IPS DF 4.7 (cell line): ENCODE data around the gene PTPRU.

Experiments
- DNase-seq: peaks from one replicate; pipeline ENCODE4 v3.0.0-alpha.2; 2013; ENCODE audit warnings: low spot score; ENCODE audit errors: extremely low read depth

Gene PTPRU

DNA sequence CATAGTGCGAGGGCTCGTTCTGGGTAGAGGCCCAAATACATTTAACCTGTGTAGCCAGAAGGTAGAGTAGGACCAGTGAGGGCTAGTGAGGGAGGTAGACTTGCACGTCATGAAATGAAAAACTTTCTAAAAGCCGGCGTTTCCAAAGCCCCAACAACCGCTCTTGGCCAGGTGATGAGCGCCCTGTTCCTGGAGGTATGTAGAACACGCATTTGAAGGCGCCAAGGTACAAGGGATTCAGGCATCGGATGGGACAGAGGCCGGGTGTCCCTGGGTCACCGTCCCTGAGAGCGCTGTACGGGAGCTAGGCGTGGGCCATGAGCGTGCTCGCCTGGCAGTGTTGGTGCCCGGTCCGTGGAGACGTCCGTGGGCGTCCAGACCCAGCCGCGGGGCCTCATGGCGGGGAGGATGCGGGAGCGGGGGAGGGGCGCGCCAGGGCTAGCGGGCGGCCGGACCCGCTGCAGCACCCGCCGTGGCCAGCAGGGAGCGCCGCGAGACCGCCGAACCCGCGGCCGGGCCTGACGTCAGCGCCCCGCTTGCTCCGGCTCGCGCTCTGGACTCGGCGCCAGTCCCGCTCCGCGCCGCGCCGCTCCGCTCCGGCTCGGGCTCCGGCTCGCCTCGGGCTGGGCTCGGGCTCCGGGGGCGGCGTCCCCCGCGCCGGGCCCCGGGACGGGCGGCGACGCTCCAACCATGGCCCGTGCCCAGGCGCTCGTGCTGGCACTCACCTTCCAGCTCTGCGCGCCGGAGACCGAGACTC is at the start of gene PTPRU:
PTPRU (plus strand) TSS at position 568 of the 757 bp plus-strand sequence; CDS start at position 691, 123 bp downstream.
- no peak for DNase-seq

DNA sequence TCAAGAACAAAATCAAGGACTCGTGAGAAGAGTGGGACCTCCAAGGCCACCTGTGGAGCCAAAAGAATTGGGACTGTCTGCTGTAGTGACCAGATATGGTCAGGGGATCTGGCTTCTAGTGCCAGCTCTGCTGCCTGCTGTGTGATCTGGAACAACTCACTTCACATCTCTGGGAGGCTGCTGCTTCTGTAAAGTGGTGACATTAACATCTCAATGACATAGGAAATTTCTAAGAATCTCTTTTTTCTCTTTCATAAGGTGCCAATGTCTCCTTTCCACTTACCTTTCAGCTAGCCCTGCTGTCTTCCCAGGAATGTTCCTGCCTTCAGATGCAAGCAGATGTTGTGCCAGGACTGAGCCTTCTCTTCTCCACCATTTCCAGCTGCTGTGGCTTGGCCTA is 49.6 kb upstream of the PTPRU start:
- peak; percentile 88 for DNase-seq

- no peak for DNase-seq
Observed at GRCh38 chr1:29190718-29191117, 45.6 kb upstream of the PTPRU start.

GRCh38 chr1:29193879-29194455 is 42.4 kb upstream of the PTPRU start:
- no peak for DNase-seq

GRCh38 chr1:29195881-29196291 is 40.4 kb upstream of the PTPRU start:
- no peak for DNase-seq

GRCh38 chr1:29196863-29197589 is 39.3 kb upstream of the PTPRU start:
- DNase-seq = no peak

DNA sequence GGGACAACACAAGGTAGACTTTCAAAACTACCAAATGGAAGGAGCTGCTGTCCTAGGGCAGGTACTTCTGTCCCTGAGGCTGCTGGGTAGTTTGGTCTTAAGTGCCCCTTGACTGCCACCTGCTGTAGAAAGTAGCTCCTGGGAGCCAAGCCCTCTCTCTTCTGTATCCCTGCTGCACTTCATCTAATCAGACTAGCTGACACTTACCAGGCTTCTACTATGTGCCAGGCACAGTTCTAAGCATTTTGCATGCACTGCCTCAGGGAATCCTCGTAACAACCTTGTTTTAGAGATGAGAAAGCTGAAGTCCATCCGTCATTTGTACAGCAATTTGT is 38.8 kb upstream of the PTPRU start:
- no peak for DNase-seq

- DNase-seq = no peak
Observed at GRCh38 chr1:29197993-29198392, 38.3 kb upstream of the PTPRU start.

DNA sequence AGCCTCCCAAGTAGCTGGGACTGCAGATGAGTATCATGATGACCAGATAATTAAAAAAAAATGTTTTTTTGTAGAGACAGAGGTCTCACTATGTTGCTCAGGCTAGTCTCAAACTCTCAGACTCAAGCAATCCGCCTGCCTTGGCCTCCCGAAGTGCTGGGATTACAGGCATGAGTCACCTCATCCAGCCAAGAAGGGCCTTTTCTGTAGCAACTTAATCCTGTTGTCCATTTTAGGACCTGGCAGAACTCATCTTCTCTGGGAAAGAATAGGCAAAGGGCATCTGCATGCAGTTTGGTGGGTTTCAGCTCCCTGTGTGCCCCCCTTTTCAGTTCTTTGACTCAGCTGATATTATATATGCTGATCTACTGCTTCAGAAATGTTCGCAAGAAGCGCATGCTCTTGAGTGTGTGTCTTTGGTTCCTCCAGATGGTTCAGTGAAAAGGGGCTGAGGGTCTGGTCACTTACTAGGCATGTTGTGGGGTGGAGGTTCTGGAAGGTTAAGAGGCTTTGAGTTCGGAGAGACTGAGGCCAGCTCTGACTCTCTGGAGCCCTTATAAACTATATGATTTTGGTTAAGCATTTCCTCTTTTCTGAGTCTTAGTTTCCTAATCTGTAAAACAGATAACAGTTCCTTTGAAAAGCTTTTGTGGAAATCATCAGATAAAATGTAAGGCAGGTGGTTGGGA is 35.3 kb upstream of the PTPRU start:
- no peak for DNase-seq

- no peak for DNase-seq
Observed at GRCh38 chr1:29201595-29202051, 34.7 kb upstream of the PTPRU start.

DNA sequence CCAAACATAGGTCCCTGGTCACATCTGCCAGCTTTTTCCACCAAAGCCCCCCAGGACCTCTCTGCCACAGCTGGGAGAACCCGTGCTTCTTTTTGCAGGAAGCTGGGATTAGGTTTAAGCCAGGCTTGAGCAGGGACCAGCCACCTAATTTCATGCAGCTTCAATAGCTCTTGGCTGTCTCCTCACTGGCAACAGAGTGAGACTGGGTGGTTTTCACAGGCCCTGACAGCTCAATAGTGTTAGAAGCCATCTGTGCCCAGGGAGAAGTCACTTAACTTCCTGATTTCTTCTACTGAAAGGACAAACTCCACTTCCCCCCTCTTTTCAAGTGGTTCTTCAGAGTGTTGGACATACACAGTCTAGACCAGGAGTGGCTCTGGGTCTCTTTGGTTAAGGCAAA is 34.3 kb upstream of the PTPRU start:
- DNase-seq = no peak

- DNase-seq = peak; percentile 97
Observed at GRCh38 chr1:29202584-29203340, 33.6 kb upstream of the PTPRU start.

- DNase-seq = no peak
Observed at GRCh38 chr1:29208442-29208841, 27.9 kb upstream of the PTPRU start.

- no peak for DNase-seq
Observed at GRCh38 chr1:29209173-29209572, 27.1 kb upstream of the PTPRU start.

GRCh38 chr1:29210278-29211085 is 25.8 kb upstream of the PTPRU start:
- DNase-seq = no peak

GRCh38 chr1:29211086-29212030 is 25.0 kb upstream of the PTPRU start:
- DNase-seq = no peak

GRCh38 chr1:29213055-29213454 is 23.3 kb upstream of the PTPRU start:
- DNase-seq = no peak

GRCh38 chr1:29217633-29218032 is 18.7 kb upstream of the PTPRU start:
- no peak for DNase-seq

DNA sequence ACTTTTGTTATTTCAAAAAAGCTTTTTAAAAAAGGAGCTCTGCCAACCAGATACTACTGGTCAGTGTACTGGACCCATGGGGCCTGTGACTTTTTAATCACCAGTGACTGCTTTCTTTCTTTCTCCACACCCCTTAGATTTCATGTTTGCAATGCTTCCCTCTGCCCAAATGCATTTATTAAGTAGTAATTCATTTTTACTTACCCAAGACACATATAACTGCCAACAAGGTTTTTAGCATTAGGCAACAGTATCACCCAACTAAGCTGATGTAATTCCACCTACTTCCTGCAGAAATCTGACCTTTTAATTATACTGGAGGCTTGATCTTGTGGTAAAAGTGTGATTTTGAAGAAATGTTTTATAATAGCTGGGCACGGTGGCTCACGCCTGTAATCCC is 18.1 kb upstream of the PTPRU start:
- DNase-seq = no peak
